Measurements from ENCODE around the gene DISC1. TPM values are rescaled to one million over a fixed set of nuclear protein-coding genes. Genes with fewer than 3 reads are reported as not detected.
"Not testable (repeated sequence)": the region's sequence is repeated elsewhere in the genome, so short reads cannot be mapped to it uniquely, and the experiment has no call there.

The DISC1 gene
- total RNA-seq, 4 donors from 2014 or later, result 7.1 to 33.4 (median 14.9) TPM

DNA sequence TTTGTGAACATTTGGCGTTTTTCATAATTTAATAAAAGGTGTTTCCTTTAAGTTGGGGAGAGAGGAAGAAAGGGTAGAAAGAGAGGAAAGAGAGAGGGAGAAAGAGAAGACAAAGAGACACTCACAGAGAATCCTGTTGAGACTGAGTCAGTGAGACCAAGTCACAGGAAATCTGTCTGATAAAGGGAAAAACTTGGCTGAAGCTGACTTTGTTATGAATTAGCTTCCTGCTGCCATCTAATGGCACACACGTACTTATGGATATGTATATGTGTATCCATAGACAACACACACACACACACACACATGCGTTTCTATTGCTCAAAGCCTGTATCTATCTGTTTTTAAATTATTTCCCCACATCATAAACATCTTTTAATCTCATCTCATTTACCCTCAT lies 42.5 kb upstream of the DISC1 start:
- H3K9me3 ChIP-seq, result no peaks in the 10 kb centered on the region
- no peaks in the 10 kb centered on the region for H3K36me3 ChIP-seq
- DNase-seq, result no peak
- TF ChIP-seq POLR2A (IDR thresholded peaks at IDR 0.05), result no peak
- TF ChIP-seq, protein P1, sequence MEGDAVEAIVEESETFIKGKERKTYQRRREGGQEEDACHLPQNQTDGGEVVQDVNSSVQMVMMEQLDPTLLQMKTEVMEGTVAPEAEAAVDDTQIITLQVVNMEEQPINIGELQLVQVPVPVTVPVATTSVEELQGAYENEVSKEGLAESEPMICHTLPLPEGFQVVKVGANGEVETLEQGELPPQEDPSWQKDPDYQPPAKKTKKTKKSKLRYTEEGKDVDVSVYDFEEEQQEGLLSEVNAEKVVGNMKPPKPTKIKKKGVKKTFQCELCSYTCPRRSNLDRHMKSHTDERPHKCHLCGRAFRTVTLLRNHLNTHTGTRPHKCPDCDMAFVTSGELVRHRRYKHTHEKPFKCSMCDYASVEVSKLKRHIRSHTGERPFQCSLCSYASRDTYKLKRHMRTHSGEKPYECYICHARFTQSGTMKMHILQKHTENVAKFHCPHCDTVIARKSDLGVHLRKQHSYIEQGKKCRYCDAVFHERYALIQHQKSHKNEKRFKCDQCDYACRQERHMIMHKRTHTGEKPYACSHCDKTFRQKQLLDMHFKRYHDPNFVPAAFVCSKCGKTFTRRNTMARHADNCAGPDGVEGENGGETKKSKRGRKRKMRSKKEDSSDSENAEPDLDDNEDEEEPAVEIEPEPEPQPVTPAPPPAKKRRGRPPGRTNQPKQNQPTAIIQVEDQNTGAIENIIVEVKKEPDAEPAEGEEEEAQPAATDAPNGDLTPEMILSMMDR (IDR thresholded peaks at IDR 0.05), result no peak
- intact Hi-C loops (cut with DNase I; ENCODE audit: low total_unique reads), result no loop called here
- H3K4me1 ChIP-seq, result no peaks in the 10 kb centered on the region
- no peak overlapping the region for H3K4me3 ChIP-seq
- H3K27me3 ChIP-seq, result no peaks in the 10 kb centered on the region
- no peak overlapping the region for H3K27ac ChIP-seq

DNA sequence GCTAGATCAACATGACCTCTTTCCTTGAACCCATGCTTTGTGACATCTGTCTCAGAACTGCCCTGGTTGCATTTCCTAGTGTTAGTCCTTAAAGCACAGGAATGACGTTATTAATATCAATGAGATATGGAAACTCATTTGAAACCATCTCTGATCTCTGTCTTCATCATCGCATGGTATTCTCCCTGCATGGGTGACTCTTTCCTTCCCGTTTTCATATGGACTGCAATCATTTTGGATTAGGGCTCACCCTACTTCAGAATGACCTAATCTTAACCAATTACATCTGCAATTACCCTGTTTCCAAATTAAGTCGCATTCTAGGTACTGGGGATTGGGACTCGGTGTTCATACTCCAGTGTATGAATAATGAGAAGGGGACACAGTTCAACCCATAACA lies 41.7 kb upstream of the DISC1 start:
- no peak overlapping the region for H3K4me3 ChIP-seq
- no peaks in the 10 kb centered on the region for H3K27me3 ChIP-seq
- no peaks in the 10 kb centered on the region for H3K36me3 ChIP-seq
- TF ChIP-seq, protein P1 (IDR thresholded peaks at IDR 0.05), result no peak
- TF ChIP-seq POLR2A (IDR thresholded peaks at IDR 0.05), result no peak
- intact Hi-C loops (cut with DNase I; ENCODE audit: low total_unique reads), result no loop called here
- H3K4me1 ChIP-seq, result no peaks in the 10 kb centered on the region
- DNase-seq, result no peak
- no peak overlapping the region for H3K27ac ChIP-seq
- no peaks in the 10 kb centered on the region for H3K9me3 ChIP-seq

DNA sequence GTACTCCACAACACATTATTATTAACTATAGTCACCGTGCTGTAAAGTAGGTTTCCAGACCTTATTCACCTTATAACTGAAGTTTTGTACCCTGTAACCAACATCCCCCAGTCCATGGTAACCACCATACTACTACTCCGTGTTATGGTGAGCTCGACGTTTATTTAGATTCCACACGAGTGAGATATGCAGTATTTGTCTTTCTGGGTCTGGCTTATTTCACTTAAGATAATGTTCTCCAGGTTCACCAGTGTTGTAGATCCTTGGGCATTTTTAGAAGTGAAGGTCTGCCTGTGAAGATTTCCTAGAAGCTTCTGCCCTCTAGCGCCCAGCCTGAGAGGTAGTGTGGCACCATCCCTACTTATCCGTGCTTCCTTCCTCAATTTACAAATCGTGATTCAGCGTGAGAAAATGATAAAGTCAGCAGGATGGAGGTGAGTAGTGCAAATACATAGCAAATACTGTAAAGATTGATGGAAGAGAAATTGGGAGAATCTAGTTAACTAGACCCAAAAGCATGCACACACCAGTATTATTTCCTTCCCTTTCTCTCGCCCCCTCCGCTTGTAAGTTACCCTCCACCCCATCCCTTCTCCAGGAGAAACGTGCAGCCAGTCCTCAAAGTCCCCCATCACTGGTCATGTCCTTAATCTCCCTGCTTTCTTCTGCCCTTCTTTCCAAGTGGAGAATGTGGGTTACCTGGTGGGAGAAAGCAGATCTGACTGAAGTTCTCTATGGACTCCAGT lies 36.0 kb upstream of the DISC1 start:
- Histone ChIP-seq H3K4me3 (no peak overlapping the region), H3K4me1 (no peaks in the 10 kb centered on the region), H3K36me3 (no peaks in the 10 kb centered on the region), H3K9me3 (no peaks in the 10 kb centered on the region), H3K27ac (peak overlapping the region in 1 of 2 donors; percentile 15), H3K27me3 (no peaks in the 10 kb centered on the region)
- intact Hi-C loops (cut with DNase I; ENCODE audit: low total_unique reads), result no loop called here
- TF ChIP-seq, protein P1 (IDR thresholded peaks at IDR 0.05), result peak; percentile 52 to 68 (median 58)
- TF ChIP-seq POLR2A (IDR thresholded peaks at IDR 0.05), result no peak
- peak; percentile 24 to 41 for DNase-seq

DNA sequence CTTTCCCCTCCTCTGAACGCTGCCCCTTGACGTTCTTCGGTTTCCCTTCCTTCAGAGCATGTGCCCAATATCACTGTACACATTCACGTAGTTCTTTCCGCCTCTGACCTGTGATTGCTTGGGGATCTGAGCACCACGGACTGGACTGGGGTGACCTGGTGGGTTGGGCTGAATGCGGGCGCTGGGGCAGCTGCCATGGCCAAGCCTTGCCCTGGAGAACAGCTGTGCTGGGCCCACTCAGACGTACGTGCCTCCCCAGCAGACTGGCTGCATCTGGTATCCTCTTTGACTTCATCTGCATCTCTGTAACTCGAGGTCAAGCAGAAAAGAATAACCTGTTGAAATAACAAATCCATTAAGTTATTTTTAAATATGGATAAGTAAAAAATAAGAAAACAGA lies 35.1 kb upstream of the DISC1 start:
- H3K27ac ChIP-seq, result no peak overlapping the region
- no peaks in the 10 kb centered on the region for H3K36me3 ChIP-seq
- no peak for TF ChIP-seq POLR2A (IDR thresholded peaks at IDR 0.05)
- TF ChIP-seq, protein P1 (IDR thresholded peaks at IDR 0.05), result no peak
- DNase-seq, result no peak
- no peak overlapping the region for H3K4me3 ChIP-seq
- H3K9me3 ChIP-seq, result no peaks in the 10 kb centered on the region
- H3K27me3 ChIP-seq, result no peaks in the 10 kb centered on the region
- intact Hi-C loops (cut with DNase I; ENCODE audit: low total_unique reads), result no loop called here
- no peaks in the 10 kb centered on the region for H3K4me1 ChIP-seq

DNA sequence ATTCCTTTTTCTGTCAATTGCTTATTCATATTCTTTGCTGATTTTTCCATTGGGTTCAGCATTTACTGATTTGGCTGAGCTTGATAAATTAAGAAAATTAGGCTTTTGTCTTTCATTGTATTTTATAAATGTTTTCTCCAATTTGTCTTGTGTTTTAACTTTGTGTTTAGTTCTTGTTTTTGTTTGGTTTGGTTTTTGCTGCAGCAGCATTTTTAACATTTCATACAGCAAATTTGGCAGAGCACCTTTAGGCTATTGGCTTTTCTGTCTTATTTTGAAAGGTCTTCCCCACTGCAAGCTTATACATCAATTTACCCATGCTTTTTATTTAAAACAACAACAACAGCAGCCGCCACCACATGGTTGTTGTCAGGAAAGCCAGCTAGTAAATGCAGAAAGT lies 33.8 kb upstream of the DISC1 start:
- no peaks in the 10 kb centered on the region for H3K9me3 ChIP-seq
- no peak overlapping the region for H3K4me3 ChIP-seq
- H3K27me3 ChIP-seq, result no peaks in the 10 kb centered on the region
- no peak overlapping the region for H3K27ac ChIP-seq
- no peaks in the 10 kb centered on the region for H3K36me3 ChIP-seq
- TF ChIP-seq, protein P1 (IDR thresholded peaks at IDR 0.05), result no peak
- TF ChIP-seq POLR2A (IDR thresholded peaks at IDR 0.05), result no peak
- no peak for DNase-seq
- intact Hi-C loops (cut with DNase I; ENCODE audit: low total_unique reads), result no loop called here
- no peaks in the 10 kb centered on the region for H3K4me1 ChIP-seq

DNA sequence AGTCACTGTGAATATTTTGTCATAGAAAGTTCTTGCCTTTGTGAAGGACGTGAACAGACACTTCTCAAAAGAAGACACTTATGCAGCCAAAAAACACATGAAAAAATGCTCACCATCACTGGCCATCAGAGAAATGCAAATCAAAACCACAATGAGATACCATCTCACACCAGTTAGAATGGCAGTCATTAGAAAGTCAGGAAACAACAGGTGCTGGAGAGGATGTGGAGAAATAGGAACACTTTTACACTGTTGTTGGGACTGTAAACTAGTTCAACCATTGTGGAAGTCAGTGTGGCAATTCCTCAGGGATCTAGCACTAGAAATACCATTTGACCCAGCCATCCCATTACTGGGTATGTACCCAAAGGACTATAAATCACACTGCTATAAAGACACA lies 33.3 kb upstream of the DISC1 start:
- DNase-seq; H3K27me3 ChIP-seq; intact Hi-C loops (cut with DNase I; ENCODE audit: low total_unique reads): not testable (repeated sequence)

More for the DNA sequence above, 33.3 kb upstream of the DISC1 start:
- H3K4me3 ChIP-seq, H3K4me1 ChIP-seq, H3K9me3 ChIP-seq, H3K36me3 ChIP-seq, H3K27ac ChIP-seq: not testable (repeated sequence)

Measured in uterus (tissue), 4 donors.